NCI-H128 (cell line): ENCODE results near the gene PSTPIP2.

ENCODE experiments used
- DNase-seq: peaks from one replicate; lab custom pipeline; 2025; ENCODE audit not compliant: unreplicated experiment; lab: John Stamatoyannopoulos, UW

PSTPIP2 gene

GRCh38 chr18:45938488-45938935, 133.5 kb downstream of the PSTPIP2 start:
- DNase-seq, result no peak

- DNase-seq, result no peak
Observed at GRCh38 chr18:45935591-45936335, 136.3 kb downstream of the PSTPIP2 start.
